Smooth muscle cell (in vitro differentiated cells): ENCODE measurements around the gene BUB1B. TPM values are rescaled to one million over a fixed set of nuclear protein-coding genes. Genes with fewer than 3 reads are reported as not detected.
"Not testable (repeated sequence)": the region's sequence is repeated elsewhere in the genome, so short reads cannot be mapped to it uniquely, and the experiment has no call there.

Experiments
- DNase-seq: peaks from one replicate; lab custom pipeline; 2025; ENCODE audit not compliant: unreplicated experiment; lab: John Stamatoyannopoulos, UW
- H2AFZ ChIP-seq: fragments of 200-600 bp; sonication (generic); 2 replicates; pipeline ENCODE4 v1.6.0; 2016; ENCODE audit warnings: antibody characterized with exemption, low read depth, mild to moderate bottlenecking
- H3F3A ChIP-seq: fragments of 200-600 bp; sonication (generic); 2 replicates; pipeline ENCODE4 v1.6.0; 2017; ENCODE audit warnings: antibody characterized with exemption, low read depth
- H3K27ac ChIP-seq: fragments of 200-600 bp; sonication (generic); 2 replicates; pipeline ENCODE4 v1.5.1; 2016; ENCODE audit warnings: low read depth, mild to moderate bottlenecking
- H3K27me3 ChIP-seq: fragments of 200-600 bp; sonication (generic); 2 replicates; pipeline ENCODE4 v1.6.1; 2016; ENCODE audit warnings: low read depth, mild to moderate bottlenecking
- H3K36me3 ChIP-seq: fragments of 200-600 bp; sonication (generic); 2 replicates; pipeline ENCODE4 v1.5.1; 2016; ENCODE audit warnings: low read depth
- H3K4me1 ChIP-seq: fragments of 200-600 bp; sonication (generic); 2 replicates; pipeline ENCODE4 v1.5.1; 2016; ENCODE audit warnings: low read depth
- H3K4me2 ChIP-seq: fragments of 200-600 bp; sonication (generic); 2 replicates; pipeline ENCODE4 v1.6.0; 2016; ENCODE audit warnings: mild to moderate bottlenecking
- H3K4me3 ChIP-seq: fragments of 200-600 bp; sonication (generic); 2 replicates; pipeline ENCODE4 v1.5.1; 2016; ENCODE audit warnings: mild to moderate bottlenecking
- H3K79me2 ChIP-seq: fragments of 200-600 bp; sonication (generic); 2 replicates; pipeline ENCODE4 v1.6.0; 2016; ENCODE audit warnings: low read depth, mild to moderate bottlenecking
- H3K9ac ChIP-seq: fragments of 200-600 bp; sonication (generic); 2 replicates; pipeline ENCODE4 v1.6.0; 2016; ENCODE audit warnings: low read depth
- H3K9me3 ChIP-seq: fragments of 200-600 bp; sonication (generic); replicated peaks from 2 replicates; pipeline ENCODE4 v1.5.1; 2016; ENCODE audit warnings: low read depth
- H4K20me1 ChIP-seq: fragments of 200-600 bp; sonication (generic); 2 replicates; pipeline ENCODE4 v1.6.0; 2016; ENCODE audit warnings: low read depth
- CTCF ChIP-seq: fragments of 200-600 bp; sonication (generic); IDR thresholded peaks from 2 replicates; pipeline ENCODE4 v1.5.1; 2017; ENCODE audit warnings: borderline replicate concordance, mild to moderate bottlenecking, antibody characterized with exemption; ENCODE audit not compliant: insufficient read depth, poor library complexity, severe bottlenecking
- WGBS: methylation state at CpG from one replicate; pipeline ENCODE4 v1.1.7; 2016; ENCODE audit warnings: low lambda C conversion rate; 5-methylcytosine and 5-hydroxymethylcytosine counted together
- polyA plus RNA-seq: library from polyadenylated mRNA; unstranded; fragments of >200 nt; fragmentation: Nextera tagmentation; extraction: Ambion mirVana; gene quantifications from 2 replicates; pipeline ENCODE4 v1.2.1, GENCODE V29; 2016
- total RNA-seq: library from RNA; depleted of rRNA; stranded (reverse); fragments of >200 nt; gene quantifications from 2 replicates; pipeline ENCODE4 v1.2.3, GENCODE V29; 2014

Gene BUB1B
- total and polyA plus RNA-seq, 2 experiments from 2014 or later = 5.8 to 15.0 TPM

DNA sequence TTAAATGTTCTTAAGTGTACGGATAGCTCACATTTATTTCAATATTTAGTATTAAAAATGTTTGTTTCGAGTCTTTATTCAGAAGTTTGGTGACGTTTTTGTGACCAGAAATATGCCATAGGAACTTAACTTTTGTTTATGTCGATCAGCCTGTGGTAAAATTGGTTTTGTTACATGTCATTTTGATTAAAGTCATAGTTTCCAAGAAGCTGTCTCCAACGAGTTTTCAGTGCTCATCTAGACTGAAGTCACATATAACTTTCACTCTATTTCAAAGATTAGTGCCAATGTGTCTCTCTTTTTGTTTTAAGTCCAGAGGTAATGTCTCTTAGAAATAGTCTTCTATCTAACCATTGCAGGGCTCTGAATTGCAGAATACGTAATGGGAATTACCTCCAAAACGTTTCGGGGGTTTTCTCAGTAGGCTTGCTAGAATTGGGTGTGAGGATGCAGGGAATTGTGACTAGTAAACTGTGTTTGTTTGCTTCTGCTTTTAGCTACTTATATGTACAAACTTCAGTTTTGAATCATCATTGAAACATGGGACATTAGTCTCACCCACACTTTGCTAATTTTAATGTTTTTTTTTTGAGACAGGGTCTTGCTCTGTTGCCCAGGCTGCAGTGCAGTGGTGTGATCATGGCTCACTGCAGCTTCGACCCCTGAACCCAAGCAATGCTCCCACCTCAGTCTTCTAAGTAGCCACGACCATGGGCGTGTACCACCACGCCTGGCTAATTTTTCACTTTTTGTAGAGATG is 3.0 kb downstream of the BUB1B start:
- Histone ChIP-seq H3K9ac (no peak overlapping the region), H3K4me3 (no peak overlapping the region), H4K20me1 (no peaks in the 10 kb centered on the region), H3K79me2 (peaks cover 39% of the 10 kb centered on the region), H3K36me3 (no peaks in the 10 kb centered on the region), H3K27ac (no peak overlapping the region), H3K4me1 (peaks cover 5% of the 10 kb centered on the region), H2AFZ (no peak overlapping the region), H3K4me2 (no peak overlapping the region), H3K27me3 (no peaks in the 10 kb centered on the region), H3F3A (no peaks in the 10 kb centered on the region), H3K9me3 (no peaks in the 10 kb centered on the region)
- no peak for DNase-seq
- no peak for TF ChIP-seq CTCF
- 94% methylated on average over 12 of the region's 12 CpGs for WGBS

DNA sequence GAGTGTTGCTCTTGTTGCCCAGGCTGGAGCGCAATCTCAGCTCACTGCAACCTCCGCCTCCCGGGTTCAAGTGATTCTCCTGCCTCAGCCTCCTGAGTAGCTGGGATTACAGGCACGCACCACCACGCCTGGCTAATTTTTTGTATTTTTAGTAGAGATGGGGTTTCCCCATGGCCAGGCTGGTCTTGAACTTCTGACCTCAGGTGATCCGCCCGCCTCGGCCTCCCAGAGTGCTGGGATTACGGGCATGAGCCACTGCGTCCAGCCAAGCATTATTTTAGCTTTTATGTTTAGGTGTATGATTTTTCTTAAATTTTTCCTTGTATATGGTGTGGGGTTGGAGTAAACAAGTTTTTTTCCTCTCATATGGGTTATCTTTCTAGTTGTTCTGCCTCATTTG is 6.5 kb downstream of the BUB1B start:
- H2AFZ ChIP-seq, H3K27ac ChIP-seq, H3K27me3 ChIP-seq, DNase-seq, H4K20me1 ChIP-seq, H3K9me3 ChIP-seq, H3K9ac ChIP-seq, H3K4me1 ChIP-seq, H3K4me2 ChIP-seq, H3F3A ChIP-seq, H3K4me3 ChIP-seq, H3K36me3 ChIP-seq: not testable (repeated sequence)
- 97% methylated on average over 10 of the region's 10 CpGs for WGBS
- H3K79me2 ChIP-seq = peaks cover 25% of the 10 kb centered on the region

- TF ChIP-seq CTCF = no peak
- WGBS = 97% methylated on average over 3 of the region's 3 CpGs
- H3K4me1 ChIP-seq = no peaks in the 10 kb centered on the region
These were observed 14.3 kb downstream of the BUB1B start for GRCh38 chr15:40175160-40175559.

GRCh38 chr15:40182358-40183029 is 21.6 kb downstream of the BUB1B start:
- no peaks in the 10 kb centered on the region for H3K79me2 ChIP-seq
- no peaks in the 10 kb centered on the region for H4K20me1 ChIP-seq
- H3K36me3 ChIP-seq = no peaks in the 10 kb centered on the region
- TF ChIP-seq CTCF = no peak
- H3K4me2 ChIP-seq = no peak overlapping the region
- H3F3A ChIP-seq = no peaks in the 10 kb centered on the region
- DNase-seq = no peak
- no peaks in the 10 kb centered on the region for H3K9me3 ChIP-seq
- H3K27me3 ChIP-seq = no peaks in the 10 kb centered on the region
- no peak overlapping the region for H3K4me3 ChIP-seq
- WGBS = 89% methylated on average over 1 of the region's 1 CpG
- H3K27ac ChIP-seq = no peak overlapping the region
- H3K9ac ChIP-seq = no peak overlapping the region
- no peak overlapping the region for H2AFZ ChIP-seq
- H3K4me1 ChIP-seq = no peaks in the 10 kb centered on the region

More at GRCh38 chr15:40175160-40175559, 14.3 kb downstream of the BUB1B start:
- no peaks in the 10 kb centered on the region for H3K36me3 ChIP-seq
- H3K9me3 ChIP-seq = no peaks in the 10 kb centered on the region
- no peaks in the 10 kb centered on the region for H3K79me2 ChIP-seq
- H3K27me3 ChIP-seq = no peaks in the 10 kb centered on the region
- H3K27ac ChIP-seq = no peak overlapping the region
- no peaks in the 10 kb centered on the region for H3F3A ChIP-seq
- no peaks in the 10 kb centered on the region for H4K20me1 ChIP-seq
- no peak overlapping the region for H3K4me2 ChIP-seq
- H2AFZ ChIP-seq = no peak overlapping the region
- no peak overlapping the region for H3K9ac ChIP-seq
- no peak for DNase-seq
- no peak overlapping the region for H3K4me3 ChIP-seq
